GM23338 (cell line): ENCODE data around the gene PNPLA8. TPM values are rescaled to one million over a fixed set of nuclear protein-coding genes. Genes with fewer than 3 reads are reported as not detected.
"Not testable (repeated sequence)": the region's sequence is repeated elsewhere in the genome, so short reads cannot be mapped to it uniquely, and the experiment has no call there.

ENCODE experiments used
- ATAC-seq: fragments of 200-7000 bp; cut with Tn5 transposase; 3 replicates; pipeline ENCODE4 v1.9.1; 2020
- DNase-seq: peaks from one replicate; pipeline ENCODE4 v3.0.0-alpha.2; 2015; ENCODE audit warnings: low spot score
- H2AFZ ChIP-seq: fragments of 200-600 bp; sonication (generic); 2 replicates; pipeline ENCODE4 v1.8.0; 2016; ENCODE audit warnings: antibody characterized with exemption, mild to moderate bottlenecking, moderate library complexity
- H3F3A ChIP-seq: fragments of 200-600 bp; sonication (generic); replicated peaks from 2 replicates; pipeline ENCODE4 v1.8.0; 2017; ENCODE audit warnings: antibody characterized with exemption, mixed run types, low read depth
- H3K27ac ChIP-seq: fragments of 200-600 bp; sonication (generic); 2 replicates; pipeline ENCODE4 v1.6.1; 2016; ENCODE audit warnings: low read depth
- H3K27me3 ChIP-seq: fragments of 200-600 bp; sonication (generic); 2 replicates; pipeline ENCODE4 v1.8.0; 2016; ENCODE audit warnings: mild to moderate bottlenecking, mixed run types, moderate library complexity; ENCODE audit not compliant: insufficient read depth
- H3K36me3 ChIP-seq: fragments of 200-600 bp; sonication (generic); 2 replicates; pipeline ENCODE4 v1.8.0; 2016; ENCODE audit warnings: mild to moderate bottlenecking; ENCODE audit not compliant: insufficient read depth
- H3K4me1 ChIP-seq: fragments of 200-600 bp; sonication (generic); 2 replicates; pipeline ENCODE4 v1.8.0; 2016; ENCODE audit warnings: mild to moderate bottlenecking, moderate library complexity; ENCODE audit not compliant: insufficient read depth
- H3K4me2 ChIP-seq: fragments of 200-600 bp; sonication (generic); 2 replicates; pipeline ENCODE4 v1.7.1; 2017; ENCODE audit warnings: mixed run types
- H3K4me3 ChIP-seq: fragments of 200-600 bp; sonication (generic); 2 replicates; pipeline ENCODE4 v1.6.1; 2016; ENCODE audit warnings: mixed run types
- H3K79me2 ChIP-seq: fragments of 200-600 bp; sonication (generic); replicated peaks from 2 replicates; pipeline ENCODE4 v1.8.0; 2017; ENCODE audit warnings: mild to moderate bottlenecking; ENCODE audit not compliant: insufficient read depth
- H3K9me2 ChIP-seq: fragments of 200-600 bp; sonication (generic); 2 replicates; pipeline ENCODE4 v1.8.0; 2017; ENCODE audit not compliant: insufficient read depth
- H4K20me1 ChIP-seq: fragments of 200-600 bp; sonication (generic); replicated peaks from 2 replicates; pipeline ENCODE4 v1.8.0; 2017; ENCODE audit warnings: mild to moderate bottlenecking; ENCODE audit not compliant: insufficient read depth
- H3K27ac Mint-ChIP-seq: 2 replicates; pipeline ENCODE4 v1.8.0; 2020; ENCODE audit warnings: inconsistent platforms, mild to moderate bottlenecking, moderate library complexity, mixed read lengths
- H3K27me3 Mint-ChIP-seq: 3 replicates; pipeline ENCODE4 v1.8.0; 2022; ENCODE audit warnings: low read depth, mild to moderate bottlenecking, moderate library complexity, mixed read lengths, inconsistent platforms; ENCODE audit not compliant: insufficient read depth, poor library complexity
- H3K36me3 Mint-ChIP-seq: 3 replicates; pipeline ENCODE4 v1.8.0; 2021; ENCODE audit warnings: low read depth, mild to moderate bottlenecking, inconsistent platforms, moderate library complexity, mixed read lengths
- H3K4me1 Mint-ChIP-seq: 3 replicates; pipeline ENCODE4 v1.8.0; 2020; ENCODE audit warnings: mild to moderate bottlenecking, inconsistent platforms, mixed read lengths
- H3K4me3 Mint-ChIP-seq: 3 replicates; pipeline ENCODE4 v1.8.0; 2021; ENCODE audit warnings: moderate library complexity, mild to moderate bottlenecking, inconsistent platforms, mixed read lengths
- H3K9me3 Mint-ChIP-seq: 3 replicates; pipeline ENCODE4 v1.8.0; 2020; ENCODE audit warnings: moderate library complexity, mild to moderate bottlenecking, inconsistent platforms, mixed read lengths
- POLR2AphosphoS5 ChIP-seq: IDR thresholded peaks from 2 replicates; pipeline ENCODE4 v1.6.1; 2016; ENCODE audit warnings: antibody characterized with exemption, low read depth
- STAT1 ChIP-seq: IDR thresholded peaks from one replicate; pipeline ENCODE4 v1.6.1; 2016; ENCODE audit warnings: antibody characterized with exemption; ENCODE audit not compliant: unreplicated experiment
- ZNF114 ChIP-seq: fragments of 250-450 bp; sonication (Bioruptor Pico); IDR thresholded peaks from 2 replicates; pipeline ENCODE4 v1.5.0; 2020; ENCODE audit warnings: mild to moderate bottlenecking, moderate library complexity
- polyA plus RNA-seq: library from polyadenylated mRNA; unstranded; fragments of >200 nt; fragmentation: Nextera tagmentation; extraction: Ambion mirVana; gene quantifications from 2 replicates; pipeline ENCODE4 v1.2.1, GENCODE V29; 2016
- total RNA-seq: library from RNA; depleted of rRNA; stranded (reverse); fragments of >200 nt; shearing (Covaris generic); gene quantifications from 2 replicates; pipeline ENCODE4 v1.2.3, GENCODE V29; 2014
- TF ChIP-seq, protein P1 (sequence below): IDR thresholded peaks from one replicate; pipeline ENCODE4 v1.6.1; 2018; ENCODE audit warnings: antibody characterized with exemption; ENCODE audit not compliant: unreplicated experiment
- TF ChIP-seq, protein P2 (sequence below), 2 experiments: fragments of 200-600 bp in 1 of 2; sonication (generic) in 1 of 2; conservative IDR thresholded peaks; 2 replicates each; pipeline versions ENCODE4 v1.5.1 to v1.6.1; 2016 to 2017; ENCODE audit warnings: antibody characterized with exemption in 2 of 2, low read depth in 2 of 2, mild to moderate bottlenecking in 2 of 2, moderate library complexity in 1 of 2

Gene PNPLA8
- total and polyA plus RNA-seq, 2 experiments from 2014 or later: 12.5 to 13.6 TPM

DNA sequence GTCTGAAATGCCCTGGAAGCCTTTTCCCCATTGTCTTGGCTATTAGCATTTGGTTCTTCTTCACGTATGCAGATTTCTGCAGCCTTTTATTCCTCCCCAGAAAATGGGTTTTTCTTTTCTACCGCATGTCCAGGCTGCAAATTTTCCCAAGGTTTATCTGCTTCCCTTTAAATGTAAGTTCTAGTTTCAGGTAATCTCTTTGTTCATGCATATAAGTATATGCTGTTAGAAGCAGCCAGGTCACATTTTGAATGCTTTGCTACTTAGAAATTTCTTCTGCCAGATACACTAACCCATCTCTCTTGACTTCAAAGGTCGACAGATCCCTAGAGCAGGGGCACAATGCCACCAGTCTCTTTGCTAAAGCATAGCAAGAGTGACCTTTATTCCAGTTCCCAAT lies 31.3 kb upstream of the PNPLA8 start (continued):
- TF ChIP-seq, protein P1, sequence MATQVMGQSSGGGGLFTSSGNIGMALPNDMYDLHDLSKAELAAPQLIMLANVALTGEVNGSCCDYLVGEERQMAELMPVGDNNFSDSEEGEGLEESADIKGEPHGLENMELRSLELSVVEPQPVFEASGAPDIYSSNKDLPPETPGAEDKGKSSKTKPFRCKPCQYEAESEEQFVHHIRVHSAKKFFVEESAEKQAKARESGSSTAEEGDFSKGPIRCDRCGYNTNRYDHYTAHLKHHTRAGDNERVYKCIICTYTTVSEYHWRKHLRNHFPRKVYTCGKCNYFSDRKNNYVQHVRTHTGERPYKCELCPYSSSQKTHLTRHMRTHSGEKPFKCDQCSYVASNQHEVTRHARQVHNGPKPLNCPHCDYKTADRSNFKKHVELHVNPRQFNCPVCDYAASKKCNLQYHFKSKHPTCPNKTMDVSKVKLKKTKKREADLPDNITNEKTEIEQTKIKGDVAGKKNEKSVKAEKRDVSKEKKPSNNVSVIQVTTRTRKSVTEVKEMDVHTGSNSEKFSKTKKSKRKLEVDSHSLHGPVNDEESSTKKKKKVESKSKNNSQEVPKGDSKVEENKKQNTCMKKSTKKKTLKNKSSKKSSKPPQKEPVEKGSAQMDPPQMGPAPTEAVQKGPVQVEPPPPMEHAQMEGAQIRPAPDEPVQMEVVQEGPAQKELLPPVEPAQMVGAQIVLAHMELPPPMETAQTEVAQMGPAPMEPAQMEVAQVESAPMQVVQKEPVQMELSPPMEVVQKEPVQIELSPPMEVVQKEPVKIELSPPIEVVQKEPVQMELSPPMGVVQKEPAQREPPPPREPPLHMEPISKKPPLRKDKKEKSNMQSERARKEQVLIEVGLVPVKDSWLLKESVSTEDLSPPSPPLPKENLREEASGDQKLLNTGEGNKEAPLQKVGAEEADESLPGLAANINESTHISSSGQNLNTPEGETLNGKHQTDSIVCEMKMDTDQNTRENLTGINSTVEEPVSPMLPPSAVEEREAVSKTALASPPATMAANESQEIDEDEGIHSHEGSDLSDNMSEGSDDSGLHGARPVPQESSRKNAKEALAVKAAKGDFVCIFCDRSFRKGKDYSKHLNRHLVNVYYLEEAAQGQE: no peak
- TF ChIP-seq STAT1 (no peak), POLR2AphosphoS5 (no peak), ZNF114 (no peak)
- TF ChIP-seq, protein P2, sequence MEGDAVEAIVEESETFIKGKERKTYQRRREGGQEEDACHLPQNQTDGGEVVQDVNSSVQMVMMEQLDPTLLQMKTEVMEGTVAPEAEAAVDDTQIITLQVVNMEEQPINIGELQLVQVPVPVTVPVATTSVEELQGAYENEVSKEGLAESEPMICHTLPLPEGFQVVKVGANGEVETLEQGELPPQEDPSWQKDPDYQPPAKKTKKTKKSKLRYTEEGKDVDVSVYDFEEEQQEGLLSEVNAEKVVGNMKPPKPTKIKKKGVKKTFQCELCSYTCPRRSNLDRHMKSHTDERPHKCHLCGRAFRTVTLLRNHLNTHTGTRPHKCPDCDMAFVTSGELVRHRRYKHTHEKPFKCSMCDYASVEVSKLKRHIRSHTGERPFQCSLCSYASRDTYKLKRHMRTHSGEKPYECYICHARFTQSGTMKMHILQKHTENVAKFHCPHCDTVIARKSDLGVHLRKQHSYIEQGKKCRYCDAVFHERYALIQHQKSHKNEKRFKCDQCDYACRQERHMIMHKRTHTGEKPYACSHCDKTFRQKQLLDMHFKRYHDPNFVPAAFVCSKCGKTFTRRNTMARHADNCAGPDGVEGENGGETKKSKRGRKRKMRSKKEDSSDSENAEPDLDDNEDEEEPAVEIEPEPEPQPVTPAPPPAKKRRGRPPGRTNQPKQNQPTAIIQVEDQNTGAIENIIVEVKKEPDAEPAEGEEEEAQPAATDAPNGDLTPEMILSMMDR (conservative IDR thresholded peaks at IDR 0.05; ENCODE audit: low read depth in 2 of 2): no peak

DNA sequence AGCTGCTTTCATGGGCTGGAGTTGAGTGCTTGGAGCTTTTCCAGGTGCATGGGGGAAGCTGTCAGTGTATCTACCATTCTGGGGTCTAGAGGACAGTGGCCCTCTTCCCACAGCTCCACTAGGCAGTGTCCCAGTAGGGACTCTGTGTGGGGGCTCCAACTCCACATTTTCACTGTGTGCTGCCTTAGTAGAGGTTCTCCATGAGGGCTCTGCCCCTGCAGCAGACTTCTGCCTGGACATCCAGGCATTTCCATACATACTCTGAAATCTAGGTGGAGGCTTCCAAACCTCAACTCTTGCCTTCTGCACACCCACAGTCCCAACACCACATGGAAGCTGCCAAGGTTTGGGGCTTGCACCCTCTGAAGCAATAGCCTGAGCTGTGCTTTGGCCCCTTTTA lies 30.7 kb upstream of the PNPLA8 start:
- H3K27me3 Mint-ChIP-seq, H3K27me3 ChIP-seq, H3K4me1 ChIP-seq, H3K4me3 ChIP-seq, H3K79me2 ChIP-seq, H3K27ac Mint-ChIP-seq, DNase-seq, H3K4me1 Mint-ChIP-seq, H3K4me3 Mint-ChIP-seq, H3F3A ChIP-seq, H2AFZ ChIP-seq, H3K36me3 ChIP-seq, H4K20me1 ChIP-seq, ATAC-seq, H3K4me2 ChIP-seq, H3K9me2 ChIP-seq, H3K27ac ChIP-seq: not testable (repeated sequence)
- Mint-ChIP-seq H3K36me3 (peaks cover 27% of the 10 kb centered on the region), H3K9me3 (peaks cover 27% of the 10 kb centered on the region)

DNA sequence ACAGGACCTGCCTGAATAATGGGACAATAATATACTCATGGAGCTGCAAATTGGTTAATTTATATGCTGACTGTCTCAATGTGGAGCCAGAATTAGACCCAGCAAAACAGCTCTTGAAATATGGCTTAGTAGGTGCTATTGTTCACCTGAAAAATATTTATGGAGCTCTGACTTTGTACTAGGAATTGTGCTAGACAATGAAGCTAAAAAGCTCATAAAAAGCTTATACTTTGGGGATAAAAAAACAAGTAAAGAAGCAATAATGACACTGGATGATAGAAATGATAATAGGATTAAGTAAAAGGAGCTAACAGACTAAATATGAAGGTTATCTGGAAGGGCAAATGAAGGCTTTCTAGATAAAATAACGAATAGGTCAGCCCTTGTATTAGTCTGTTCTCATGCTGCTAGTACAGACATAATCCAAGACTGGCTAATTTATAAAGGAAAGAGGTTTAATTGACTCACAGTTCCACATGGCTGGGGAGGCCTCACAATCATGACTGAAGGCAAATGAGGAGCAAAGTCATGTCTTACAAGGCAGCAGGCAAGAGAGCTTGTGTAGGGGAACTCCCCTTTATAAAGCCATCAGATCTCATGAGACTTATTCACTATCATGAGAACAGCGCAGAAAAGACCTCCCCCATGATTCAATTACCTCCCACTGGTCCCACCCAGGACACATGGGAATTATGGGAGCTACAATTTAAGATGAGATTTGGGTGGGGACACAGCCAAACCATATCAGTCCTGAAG lies 22.4 kb upstream of the PNPLA8 start:
- H3K4me1 Mint-ChIP-seq, H3F3A ChIP-seq, H3K27ac ChIP-seq, DNase-seq, H3K36me3 Mint-ChIP-seq, H3K27ac Mint-ChIP-seq, H3K27me3 Mint-ChIP-seq, H3K9me3 Mint-ChIP-seq, H3K4me2 ChIP-seq, H3K36me3 ChIP-seq, H3K4me1 ChIP-seq, H3K79me2 ChIP-seq, ATAC-seq, H3K4me3 ChIP-seq, H3K4me3 Mint-ChIP-seq, H4K20me1 ChIP-seq, H2AFZ ChIP-seq, H3K9me2 ChIP-seq, H3K27me3 ChIP-seq: not testable (repeated sequence)
